ENCODE results near the gene UNCX. TPM values are rescaled to one million over a fixed set of nuclear protein-coding genes. Genes with fewer than 3 reads are reported as not detected.
A peak's percentile ranks its signal among the peaks of the same experiment; 100 is the strongest.
"Not testable (repeated sequence)": the region's sequence is repeated elsewhere in the genome, so short reads cannot be mapped to it uniquely, and the experiment has no call there.

Gene UNCX
- not detected for polyA plus RNA-seq
- long read RNA-seq, donor 1, partial matches to known transcripts = 0 of 1 reads
- long read RNA-seq, donor 1, other reads (novel, unspliced or antisense) = 0 of 1 reads
- long read RNA-seq, donor 2 = 0 reads
- long read RNA-seq, donor 3 = 0 reads
- long read RNA-seq, donor 4 = 0 reads
- long read RNA-seq, donor 5 = 0 reads
- long read RNA-seq, donor 6 = 0 reads
- long read RNA-seq, donor 7 = 0 reads
- long read RNA-seq, donor 8 = 0 reads
- long read RNA-seq, donor 9 = 0 reads
- long read RNA-seq, donor 10 = 0 reads

GRCh38 chr7:1232623-1233332, at the start of gene UNCX:
Gene UNCX (plus strand): TSS chr7:1232872. CDS start chr7:1233018, 146 bp downstream.
- Histone ChIP-seq H3K27me3 (ENCODE audit: control insufficient read depth in 3 of 3, insufficient read depth in 3 of 3, low read length in 3 of 3) (peaks cover 38 to 75% (median 55%) of the 10 kb centered on the region in 3 donors), H3K4me1 (ENCODE audit: control insufficient read depth in 3 of 3, insufficient read depth in 2 of 3, low read depth in 1 of 3, low read length in 2 of 3) (peaks cover 0 to 3% (median 0%) of the 10 kb centered on the region in 3 donors), H3K4me3 (ENCODE audit: low read depth in 1 of 3, low read length in 3 of 3) (no peak within 1 kb of the TSS), H3K36me3 (ENCODE audit: control insufficient read depth in 3 of 3, insufficient read depth in 2 of 3, low read depth in 1 of 3, low read length in 3 of 3) (no peaks in the 10 kb centered on the region), H3K9me3 (ENCODE audit: control insufficient read depth in 2 of 2, insufficient read depth in 1 of 2, low read depth in 1 of 2, low read length in 1 of 2) (peaks cover 0 to 12% of the 10 kb centered on the region in 2 donors), H3K27ac (ENCODE audit: low read depth in 1 of 3, low read length in 2 of 3) (no peak within 1 kb of the TSS)
- WGBS, 3 donors = 4 to 11% (median 9%) methylated on average over 53 to 81 of the region's 81 CpGs
- DNase-seq (no peak), FAIRE-seq (no peak)

GRCh38 chr7:1187127-1187526, 45.5 kb upstream of the UNCX start:
- H3K4me3 ChIP-seq (ENCODE audit: low read depth in 1 of 3, low read length in 3 of 3) = no peak overlapping the region
- H3K4me1 ChIP-seq (ENCODE audit: control insufficient read depth in 3 of 3, insufficient read depth in 2 of 3, low read depth in 1 of 3, low read length in 2 of 3) = no peaks in the 10 kb centered on the region
- FAIRE-seq (no peak), DNase-seq (no peak)
- no peaks in the 10 kb centered on the region for H3K36me3 ChIP-seq (ENCODE audit: control insufficient read depth in 3 of 3, insufficient read depth in 2 of 3, low read depth in 1 of 3, low read length in 3 of 3)
- H3K27ac ChIP-seq (ENCODE audit: low read depth in 1 of 3, low read length in 2 of 3) = no peak overlapping the region
- H3K27me3 ChIP-seq (ENCODE audit: control insufficient read depth in 3 of 3, insufficient read depth in 3 of 3, low read length in 3 of 3) = peaks cover 0 to 18% (median 0%) of the 10 kb centered on the region in 3 donors
- H3K9me3 ChIP-seq (ENCODE audit: control insufficient read depth in 2 of 2, insufficient read depth in 1 of 2, low read depth in 1 of 2, low read length in 1 of 2) = no peaks in the 10 kb centered on the region
- 82 to 84% (median 82%) methylated on average over 11 of the region's 11 CpGs for WGBS, 3 donors

GRCh38 chr7:1188720-1189294, 43.9 kb upstream of the UNCX start:
- no peaks in the 10 kb centered on the region for H3K36me3 ChIP-seq (ENCODE audit: control insufficient read depth in 3 of 3, insufficient read depth in 2 of 3, low read depth in 1 of 3, low read length in 3 of 3)
- DNase-seq = no peak
- no peaks in the 10 kb centered on the region for H3K4me1 ChIP-seq (ENCODE audit: control insufficient read depth in 3 of 3, insufficient read depth in 2 of 3, low read depth in 1 of 3, low read length in 2 of 3)
- no peak for FAIRE-seq
- whole genome bisulfite sequencing, 3 donors = 73 to 88% (median 86%) methylated on average over 5 to 6 of the region's 6 CpGs
- no peak overlapping the region for H3K27ac ChIP-seq (ENCODE audit: low read depth in 1 of 3, low read length in 2 of 3)
- no peak overlapping the region for H3K4me3 ChIP-seq (ENCODE audit: low read depth in 1 of 3, low read length in 3 of 3)
- H3K27me3 ChIP-seq (ENCODE audit: control insufficient read depth in 3 of 3, insufficient read depth in 3 of 3, low read length in 3 of 3) = peaks cover 0 to 31% (median 0%) of the 10 kb centered on the region in 3 donors
- H3K9me3 ChIP-seq (ENCODE audit: control insufficient read depth in 2 of 2, insufficient read depth in 1 of 2, low read depth in 1 of 2, low read length in 1 of 2) = no peaks in the 10 kb centered on the region

GRCh38 chr7:1189986-1190772, 42.5 kb upstream of the UNCX start:
- no peak for DNase-seq
- Histone ChIP-seq H3K36me3 (ENCODE audit: control insufficient read depth in 3 of 3, insufficient read depth in 2 of 3, low read depth in 1 of 3, low read length in 3 of 3) (no peaks in the 10 kb centered on the region), H3K27me3 (ENCODE audit: control insufficient read depth in 3 of 3, insufficient read depth in 3 of 3, low read length in 3 of 3) (peaks cover 0 to 36% (median 0%) of the 10 kb centered on the region in 3 donors), H3K4me1 (ENCODE audit: control insufficient read depth in 3 of 3, insufficient read depth in 2 of 3, low read depth in 1 of 3, low read length in 2 of 3) (no peaks in the 10 kb centered on the region), H3K27ac (ENCODE audit: low read depth in 1 of 3, low read length in 2 of 3) (no peak overlapping the region), H3K9me3 (ENCODE audit: control insufficient read depth in 2 of 2, insufficient read depth in 1 of 2, low read depth in 1 of 2, low read length in 1 of 2) (no peaks in the 10 kb centered on the region), H3K4me3 (ENCODE audit: low read depth in 1 of 3, low read length in 3 of 3) (no peak overlapping the region)
- FAIRE-seq = no peak
- WGBS, 3 donors = 91 to 93% (median 93%) methylated on average over 10 of the region's 10 CpGs

- Histone ChIP-seq H3K4me3 (ENCODE audit: low read depth in 1 of 3, low read length in 3 of 3) (no peak overlapping the region), H3K36me3 (ENCODE audit: control insufficient read depth in 3 of 3, insufficient read depth in 2 of 3, low read depth in 1 of 3, low read length in 3 of 3) (no peaks in the 10 kb centered on the region), H3K27me3 (ENCODE audit: control insufficient read depth in 3 of 3, insufficient read depth in 3 of 3, low read length in 3 of 3) (peaks cover 0 to 29% (median 0%) of the 10 kb centered on the region in 3 donors), H3K4me1 (ENCODE audit: control insufficient read depth in 3 of 3, insufficient read depth in 2 of 3, low read depth in 1 of 3, low read length in 2 of 3) (no peaks in the 10 kb centered on the region), H3K27ac (ENCODE audit: low read depth in 1 of 3, low read length in 2 of 3) (no peak overlapping the region), H3K9me3 (ENCODE audit: control insufficient read depth in 2 of 2, insufficient read depth in 1 of 2, low read depth in 1 of 2, low read length in 1 of 2) (no peaks in the 10 kb centered on the region)
- FAIRE-seq = no peak
- DNase-seq = no peak
- 40 to 60% (median 54%) methylated on average over 15 of the region's 15 CpGs for WGBS, 3 donors
Observed at GRCh38 chr7:1192171-1192676, 40.4 kb upstream of the UNCX start.

GRCh38 chr7:1193593-1194424, 38.9 kb upstream of the UNCX start:
- Histone ChIP-seq H3K4me3 (ENCODE audit: low read depth in 1 of 3, low read length in 3 of 3) (no peak overlapping the region), H3K27ac (ENCODE audit: low read depth in 1 of 3, low read length in 2 of 3) (no peak overlapping the region), H3K36me3 (ENCODE audit: control insufficient read depth in 3 of 3, insufficient read depth in 2 of 3, low read depth in 1 of 3, low read length in 3 of 3) (no peaks in the 10 kb centered on the region), H3K27me3 (ENCODE audit: control insufficient read depth in 3 of 3, insufficient read depth in 3 of 3, low read length in 3 of 3) (peaks cover 0 to 29% (median 0%) of the 10 kb centered on the region in 3 donors), H3K4me1 (ENCODE audit: control insufficient read depth in 3 of 3, insufficient read depth in 2 of 3, low read depth in 1 of 3, low read length in 2 of 3) (no peaks in the 10 kb centered on the region), H3K9me3 (ENCODE audit: control insufficient read depth in 2 of 2, insufficient read depth in 1 of 2, low read depth in 1 of 2, low read length in 1 of 2) (no peaks in the 10 kb centered on the region)
- WGBS, 3 donors = 25 to 39% (median 28%) methylated on average over 35 to 36 of the region's 36 CpGs
- DNase-seq (peak; percentile 18 to 54), FAIRE-seq (no peak)

- not testable (repeated sequence) for FAIRE-seq; H3K36me3 ChIP-seq (ENCODE audit: control insufficient read depth in 3 of 3, insufficient read depth in 2 of 3, low read depth in 1 of 3, low read length in 3 of 3); H3K9me3 ChIP-seq (ENCODE audit: control insufficient read depth in 2 of 2, insufficient read depth in 1 of 2, low read depth in 1 of 2, low read length in 1 of 2); H3K4me1 ChIP-seq (ENCODE audit: control insufficient read depth in 3 of 3, insufficient read depth in 2 of 3, low read depth in 1 of 3, low read length in 2 of 3); H3K27ac ChIP-seq (ENCODE audit: low read depth in 1 of 3, low read length in 2 of 3); H3K4me3 ChIP-seq (ENCODE audit: low read depth in 1 of 3, low read length in 3 of 3); DNase-seq
- H3K27me3 ChIP-seq (ENCODE audit: control insufficient read depth in 3 of 3, insufficient read depth in 3 of 3, low read length in 3 of 3) = peaks cover 0 to 25% (median 0%) of the 10 kb centered on the region in 3 donors
- 6 to 43% (median 15%) methylated on average over 1 to 2 of the region's 4 CpGs for WGBS, 3 donors
Observed at GRCh38 chr7:1196441-1196840, 36.2 kb upstream of the UNCX start.
